SHP77 (cell line): ENCODE results near the gene THRA.

Experiments
- DNase-seq, 2 experiments: peaks; one replicate each; lab custom pipeline; 2025; lab: John Stamatoyannopoulos, UW

Gene THRA

GRCh38 chr17:40064971-40065768 lies 2.4 kb downstream of the THRA start:
- no peak for DNase-seq

- no peak for DNase-seq
Measured at GRCh38 chr17:40065769-40066510, 3.2 kb downstream of the THRA start.

GRCh38 chr17:40067710-40068109 lies 4.9 kb downstream of the THRA start:
- no peak for DNase-seq

GRCh38 chr17:40068129-40068581 lies 5.4 kb downstream of the THRA start:
- DNase-seq = no peak

GRCh38 chr17:40068584-40068916 lies 5.8 kb downstream of the THRA start:
- DNase-seq = no peak

- DNase-seq = peak; percentile 67 to 80
Measured at GRCh38 chr17:40068917-40069750, 6.4 kb downstream of the THRA start.

- peak in 1 of 2 experiments; percentile 33 for DNase-seq
Measured at GRCh38 chr17:40069751-40070708, 7.3 kb downstream of the THRA start.

GRCh38 chr17:40070709-40071312 lies 8.0 kb downstream of the THRA start:
- DNase-seq = no peak

GRCh38 chr17:40071313-40072039 lies 8.7 kb downstream of the THRA start:
- peak in 1 of 2 experiments; percentile 39 for DNase-seq

GRCh38 chr17:40072040-40072734 lies 9.4 kb downstream of the THRA start:
- peak; percentile 64 to 87 for DNase-seq

GRCh38 chr17:40072735-40073346 lies 10.1 kb downstream of the THRA start:
- DNase-seq = no peak

GRCh38 chr17:40073454-40074174 lies 10.8 kb downstream of the THRA start:
- DNase-seq = no peak

GRCh38 chr17:40074175-40074512 lies 11.4 kb downstream of the THRA start:
- no peak for DNase-seq

GRCh38 chr17:40074871-40075200 lies 12.1 kb downstream of the THRA start:
- DNase-seq = no peak

- peak; percentile 11 to 19 for DNase-seq
Measured at GRCh38 chr17:40075201-40075941, 12.6 kb downstream of the THRA start.

GRCh38 chr17:40075942-40076498 lies 13.3 kb downstream of the THRA start:
- DNase-seq = no peak

GRCh38 chr17:40076591-40076990 lies 13.8 kb downstream of the THRA start:
- no peak for DNase-seq

GRCh38 chr17:40079545-40079944 lies 16.8 kb downstream of the THRA start:
- no peak for DNase-seq
